GM12878 (cell line): ENCODE results near the gene GRIK5.
A peak's percentile ranks its signal among the peaks of the same experiment; 100 is the strongest.

Experiments used
- CBFB ChIP-seq: IDR thresholded peaks from 2 replicates; pipeline ENCODE4 v1.6.1; 2016; ENCODE audit warnings: antibody characterized with exemption, low read depth
- CREB1 ChIP-seq: IDR thresholded peaks from 2 replicates; pipeline ENCODE4 v1.6.1; 2012; ENCODE audit warnings: low read depth, mild to moderate bottlenecking, inconsistent platforms
- CTCF ChIP-seq, 3 experiments: IDR thresholded peaks in 2 of 3; conservative IDR thresholded peaks in 1 of 3; 2 replicates each; pipeline ENCODE4 v1.5.1; 2011; ENCODE audit warnings: low read depth in 3 of 3, low read length in 3 of 3, mild to moderate bottlenecking in 3 of 3, control low read depth in 2 of 3, moderate library complexity in 2 of 3, inconsistent platforms in 1 of 3, mixed read lengths in 1 of 3; ENCODE audit not compliant: control insufficient read depth in 2 of 3, insufficient read depth in 1 of 3; ENCODE audit errors: extremely low read depth in 1 of 3
- EP300 ChIP-seq, 2 experiments: fragments of 150-350 bp in 1 of 2; IDR thresholded peaks; 2 replicates each; pipeline ENCODE4 v1.6.1; 2011 to 2012; ENCODE audit warnings: low read depth in 2 of 2, low read length in 2 of 2, borderline replicate concordance in 1 of 2, improper control_type of control experiment in 1 of 2, inconsistent platforms in 1 of 2; ENCODE audit not compliant: control insufficient read depth in 1 of 2
- ESRRA ChIP-seq: IDR thresholded peaks from 2 replicates; pipeline ENCODE4 v1.6.1; 2012; ENCODE audit warnings: mild to moderate bottlenecking, low read length, improper control_type of control experiment
- GABPA ChIP-seq: IDR thresholded peaks from 2 replicates; pipeline ENCODE4 v1.6.1; 2014; ENCODE audit warnings: antibody characterized with exemption, low read depth, mild to moderate bottlenecking, inconsistent platforms
- MAX ChIP-seq: IDR thresholded peaks from 2 replicates; pipeline ENCODE4 v1.6.1; 2012; ENCODE audit warnings: low read depth, low read length, improper control_type of control experiment
- POLR2A ChIP-seq: IDR thresholded peaks from 2 replicates; pipeline ENCODE4 v1.6.1; 2011; ENCODE audit warnings: low read depth, mild to moderate bottlenecking, low read length
- SIN3A ChIP-seq: IDR thresholded peaks from 2 replicates; pipeline ENCODE4 v1.6.1; 2012; ENCODE audit warnings: low read depth, low read length, improper control_type of control experiment
- SMC3 ChIP-seq: IDR thresholded peaks from 2 replicates; pipeline ENCODE4 v1.6.1; 2011; ENCODE audit warnings: low read length, improper control_type of control experiment, borderline replicate concordance
- SP1 ChIP-seq: IDR thresholded peaks from one replicate; pipeline ENCODE4 v1.6.1; 2011; ENCODE audit warnings: low read depth, low read length
- ZBTB33 ChIP-seq: fragments of 450-650 bp; IDR thresholded peaks from 2 replicates; pipeline ENCODE4 v1.6.1; 2017; ENCODE audit warnings: mild to moderate bottlenecking
- ZNF384 ChIP-seq: IDR thresholded peaks from 2 replicates; pipeline ENCODE4 v1.6.1; 2012; ENCODE audit warnings: low read depth, mild to moderate bottlenecking, low read length, improper control_type of control experiment, borderline replicate concordance
- ZZZ3 ChIP-seq: IDR thresholded peaks from 2 replicates; pipeline ENCODE4 v1.6.1; 2011; ENCODE audit warnings: low read depth; ENCODE audit not compliant: control insufficient read depth, insufficient read length

GRCh38 chr19:41958367-41959055 is 111.5 kb downstream of the GRIK5 start:
- TF ChIP-seq POLR2A = peak; percentile 80
- no peak for TF ChIP-seq CTCF (IDR thresholded peaks at IDR 0.05 in 2 of 3, conservative IDR thresholded peaks at IDR 0.05 in 1 of 3; ENCODE audit: control insufficient read depth in 2 of 3, extremely low read depth in 1 of 3, insufficient read depth in 1 of 3, low read depth in 3 of 3, low read length in 3 of 3)
- TF ChIP-seq CBFB = no peak
- no peak for TF ChIP-seq ZZZ3
- TF ChIP-seq ZBTB33 = no peak
- TF ChIP-seq SMC3 = no peak
- no peak for TF ChIP-seq MAX
- TF ChIP-seq EP300 (IDR thresholded peaks at IDR 0.05; ENCODE audit: borderline replicate concordance in 1 of 2, control insufficient read depth in 1 of 2, low read depth in 2 of 2, low read length in 2 of 2) = no peak
- TF ChIP-seq SP1 = no peak
- no peak for TF ChIP-seq ZNF384
- TF ChIP-seq ESRRA = no peak
- TF ChIP-seq CREB1 = no peak
- TF ChIP-seq GABPA = no peak
- no peak for TF ChIP-seq SIN3A
